T1000 (cell line): ENCODE measurements around the gene DIDO1.
"Not testable (repeated sequence)": the region's sequence is repeated elsewhere in the genome, so short reads cannot be mapped to it uniquely, and the experiment has no call there.

Experiments used
- DNase-seq: peaks from one replicate; lab custom pipeline; 2025; ENCODE audit warnings: mixed read lengths; lab: John Stamatoyannopoulos, UW

DIDO1 gene

GRCh38 chr20:62854121-62854520, 72.2 kb downstream of the DIDO1 start:
- no peak for DNase-seq

GRCh38 chr20:62853304-62853703, 73.0 kb downstream of the DIDO1 start:
- DNase-seq, result not testable (repeated sequence)

GRCh38 chr20:62852841-62853240, 73.5 kb downstream of the DIDO1 start:
- DNase-seq, result no peak

GRCh38 chr20:62852196-62852595, 74.1 kb downstream of the DIDO1 start:
- no peak for DNase-seq

GRCh38 chr20:62850333-62850974, 75.9 kb downstream of the DIDO1 start:
- DNase-seq, result no peak

GRCh38 chr20:62849431-62849830, 76.9 kb downstream of the DIDO1 start:
- no peak for DNase-seq

GRCh38 chr20:62848917-62849316, 77.4 kb downstream of the DIDO1 start:
- DNase-seq, result not testable (repeated sequence)

GRCh38 chr20:62846166-62846890, 80.0 kb downstream of the DIDO1 start:
- no peak for DNase-seq

GRCh38 chr20:62845416-62846160, 80.7 kb downstream of the DIDO1 start:
- no peak for DNase-seq

- no peak for DNase-seq
These were observed 82.1 kb downstream of the DIDO1 start for GRCh38 chr20:62844182-62844581.

- no peak for DNase-seq
These were observed 82.6 kb downstream of the DIDO1 start for GRCh38 chr20:62843656-62844055.

GRCh38 chr20:62841705-62842212, 84.5 kb downstream of the DIDO1 start:
- no peak for DNase-seq

- DNase-seq, result no peak
These were observed 85.8 kb downstream of the DIDO1 start for GRCh38 chr20:62840244-62841197.

- no peak for DNase-seq
These were observed 86.5 kb downstream of the DIDO1 start for GRCh38 chr20:62839816-62840215.

- DNase-seq, result no peak
These were observed 87.0 kb downstream of the DIDO1 start for GRCh38 chr20:62839261-62839660.

- no peak for DNase-seq
These were observed 88.0 kb downstream of the DIDO1 start for GRCh38 chr20:62838128-62838891.

- DNase-seq, result no peak
These were observed 88.5 kb downstream of the DIDO1 start for GRCh38 chr20:62837790-62838127.

GRCh38 chr20:62836967-62837490, 89.3 kb downstream of the DIDO1 start:
- no peak for DNase-seq

- DNase-seq, result no peak
These were observed 90.1 kb downstream of the DIDO1 start for GRCh38 chr20:62835931-62836861.
